Glomerular visceral epithelial cell (primary cell): Measurements from ENCODE around the gene LY6G5B.

Source experiments
- DNase-seq: peaks from one replicate; pipeline ENCODE4 v3.0.0-alpha.2; 2016; ENCODE audit errors: extremely low spot score

Gene LY6G5B

DNA sequence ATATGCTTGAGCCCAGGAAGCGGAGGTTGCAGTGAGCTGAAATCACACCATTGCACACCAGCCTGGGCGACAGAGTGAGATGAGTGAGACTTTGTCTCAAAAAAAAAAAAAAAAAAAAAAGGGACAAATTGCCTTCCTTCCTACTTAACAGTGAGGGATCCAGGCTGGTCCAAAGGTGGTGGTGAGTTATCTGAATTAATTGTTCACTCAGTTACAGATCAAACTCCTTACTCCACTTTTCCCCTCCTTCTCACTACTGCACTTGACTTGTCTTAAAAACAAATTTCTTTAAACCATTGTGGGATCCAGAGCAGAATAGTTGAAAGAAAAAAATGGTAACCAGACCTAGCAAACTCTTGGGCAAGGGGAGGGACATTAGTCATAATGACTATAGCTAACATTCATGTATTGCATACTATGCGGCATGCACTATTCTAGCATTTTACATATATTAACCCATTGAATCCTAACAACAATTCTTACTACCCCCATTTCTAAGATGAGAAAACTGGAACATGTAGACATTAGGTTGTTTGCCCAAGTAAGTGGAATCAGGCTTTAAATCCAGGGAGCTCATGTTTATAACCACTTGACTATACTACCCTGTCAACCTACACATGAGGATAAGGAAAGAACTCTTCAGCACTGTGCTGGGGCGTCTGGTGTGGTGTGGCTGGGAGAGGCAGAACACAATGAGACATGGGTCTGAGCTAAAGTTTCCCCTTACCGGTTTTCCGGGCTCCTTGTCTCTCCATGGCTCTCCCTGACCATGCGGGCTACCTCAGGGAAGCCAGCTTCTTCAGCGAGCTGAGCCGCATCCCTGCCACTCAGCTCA is 6.4 kb upstream of the LY6G5B start:
- DNase-seq, result no peak

- peak; percentile 81 for DNase-seq
Measured at GRCh38 chr6:31663961-31664789, 5.6 kb upstream of the LY6G5B start.

GRCh38 chr6:31664790-31665500 is 4.8 kb upstream of the LY6G5B start, which contains the start of gene GPANK1:
GPANK1 (minus strand) TSS chr6:31664997; CDS start chr6:31664478, 519 bp downstream.
- DNase-seq, result peak; percentile 86

GRCh38 chr6:31665501-31666336 is 4.1 kb upstream of the LY6G5B start, which contains the start of gene CSNK2B:
CSNK2B (plus strand) TSS chr6:31666080; CDS start chr6:31666832, 752 bp downstream.
- DNase-seq, result peak; percentile 97

DNA sequence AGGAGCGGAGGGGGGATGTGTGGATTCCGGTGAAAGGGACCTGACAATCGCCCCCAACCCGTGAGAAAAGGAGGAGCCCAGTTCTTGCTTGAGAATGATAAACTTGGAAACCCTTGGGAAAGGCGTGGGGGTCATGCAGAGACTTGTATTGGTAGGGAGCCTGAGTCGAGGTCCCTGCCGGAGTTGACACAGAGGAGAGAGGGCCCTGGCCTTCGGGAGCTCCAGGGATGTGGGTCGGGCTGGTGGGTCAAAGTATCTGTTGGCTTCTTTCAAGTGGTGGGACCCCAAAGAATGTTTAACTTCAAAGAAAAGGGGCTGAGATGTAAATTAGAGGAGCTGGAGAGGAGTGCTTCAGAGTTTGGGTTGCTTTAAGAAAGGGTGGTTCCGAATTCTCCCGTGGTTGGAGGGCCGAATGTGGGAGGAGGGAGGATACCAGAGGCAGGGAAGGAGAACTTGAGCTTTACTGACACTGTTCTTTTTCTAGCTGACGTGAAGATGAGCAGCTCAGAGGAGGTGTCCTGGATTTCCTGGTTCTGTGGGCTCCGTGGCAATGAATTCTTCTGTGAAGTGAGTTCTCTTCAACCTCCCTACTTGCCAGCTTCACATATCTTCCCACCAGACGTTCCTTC is 3.3 kb upstream of the LY6G5B start:
- no peak for DNase-seq

- no peak for DNase-seq
Measured at GRCh38 chr6:31676322-31676903, 6.6 kb downstream of the LY6G5B start.

GRCh38 chr6:31676904-31677303 is 7.1 kb downstream of the LY6G5B start:
- DNase-seq, result no peak

- DNase-seq, result no peak
Measured at GRCh38 chr6:31677955-31678354, 8.2 kb downstream of the LY6G5B start.

- peak; percentile 91 for DNase-seq
Measured at GRCh38 chr6:31680226-31681134, 10.7 kb downstream of the LY6G5B start, which contains the start of gene LY6G5C. LY6G5C (minus strand) TSS chr6:31681067; CDS start chr6:31680373, 694 bp downstream.

- peak; percentile 83 for DNase-seq
Measured at GRCh38 chr6:31681135-31681671, 11.4 kb downstream of the LY6G5B start.

- DNase-seq, result no peak
Measured at GRCh38 chr6:31683591-31683990, 13.8 kb downstream of the LY6G5B start.

DNA sequence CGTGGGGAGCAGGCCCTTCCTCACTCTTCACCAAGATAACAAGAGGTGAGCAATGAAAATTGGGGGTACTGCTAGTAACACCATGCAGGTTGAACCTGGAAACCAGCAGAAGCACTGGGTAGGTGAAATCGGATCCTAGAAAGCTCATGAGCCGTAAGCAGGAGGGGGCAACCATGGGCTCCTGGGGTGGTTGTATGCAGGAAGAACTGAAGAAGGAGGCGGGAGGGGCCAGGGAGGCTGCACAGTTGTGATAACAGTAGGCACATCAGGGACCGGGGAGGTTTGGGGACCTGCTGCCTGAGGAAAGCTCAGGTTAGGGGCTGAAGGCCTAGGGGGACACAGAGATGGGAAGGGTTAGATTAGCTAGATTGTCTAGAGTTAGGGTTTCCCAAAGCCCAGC is 16.7 kb downstream of the LY6G5B start:
- DNase-seq, result no peak

- no peak for DNase-seq
Measured at GRCh38 chr6:31687321-31687720, 17.5 kb downstream of the LY6G5B start.

- no peak for DNase-seq
Measured at GRCh38 chr6:31687860-31688693, 18.3 kb downstream of the LY6G5B start.

DNA sequence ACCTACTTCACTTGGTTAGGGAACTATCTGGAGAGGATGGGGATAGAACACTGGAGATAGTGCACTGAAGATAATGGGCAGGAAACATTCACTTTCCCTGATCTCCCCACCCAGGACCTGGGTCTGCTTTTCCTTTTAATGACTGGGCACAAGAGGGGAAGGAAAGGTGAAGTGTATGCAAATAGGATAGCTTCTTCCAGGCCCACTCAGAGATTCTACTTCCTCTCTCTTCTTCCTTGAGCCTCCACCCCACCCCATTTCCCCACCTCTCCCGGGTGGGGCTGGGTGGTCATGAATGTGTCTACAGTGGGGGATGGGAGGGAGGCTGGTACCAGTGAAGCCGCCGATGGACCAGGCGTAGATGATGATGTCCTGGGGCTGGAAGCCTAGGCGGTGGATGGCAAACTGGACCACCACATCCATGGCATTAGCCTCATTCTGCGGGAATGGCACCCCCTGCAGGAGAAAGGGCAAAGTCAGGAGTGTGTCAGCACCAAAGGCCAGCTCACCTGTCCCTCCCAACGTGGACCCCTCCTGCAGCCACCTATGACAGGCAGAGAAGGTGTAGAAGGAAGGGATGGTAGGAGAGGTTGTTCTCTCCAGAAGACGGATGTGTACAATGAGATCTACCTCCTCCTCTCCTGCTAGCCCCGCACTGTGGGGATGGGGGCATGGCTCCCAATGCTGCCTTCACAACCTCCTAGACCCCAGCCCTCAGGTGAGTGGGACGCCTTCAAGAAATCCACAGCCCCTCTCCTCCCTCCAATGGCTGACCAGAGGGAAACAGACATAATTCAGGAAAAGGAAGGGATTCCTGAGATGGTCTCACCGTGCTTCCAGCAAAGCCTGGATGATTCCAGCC is 19.7 kb downstream of the LY6G5B start:
- DNase-seq, result no peak

GRCh38 chr6:31690231-31691077 is 20.7 kb downstream of the LY6G5B start:
- DNase-seq, result no peak
